Measurements from ENCODE around the gene FSIP2.

DNA sequence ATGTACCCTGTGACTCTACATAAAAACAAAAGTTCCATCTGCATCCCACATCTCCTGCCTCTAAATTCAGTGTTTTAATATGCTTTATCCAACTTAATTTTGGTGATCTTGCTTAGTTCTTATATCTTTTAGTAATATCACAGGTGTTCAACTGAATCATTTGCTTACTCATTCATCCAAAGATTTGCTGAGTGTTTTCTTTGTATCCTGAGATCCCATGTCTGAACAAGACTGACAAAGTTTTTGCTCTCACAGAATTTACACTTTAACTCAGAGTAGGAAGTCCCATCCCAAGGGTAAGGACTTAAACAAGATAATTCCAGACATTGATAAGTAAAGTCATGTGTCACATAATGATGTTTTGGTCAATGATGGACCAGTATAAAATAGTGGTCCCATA lies 87.0 kb downstream of the FSIP2 start:
- no peak for TF ChIP-seq FOXA1 (IDR thresholded peaks at IDR 0.05)
- no peak for TF ChIP-seq SP1 (IDR thresholded peaks at IDR 0.05)
- TF ChIP-seq ZNF384 (IDR thresholded peaks at IDR 0.05): no peak
- no peak for TF ChIP-seq BHLHE40 (IDR thresholded peaks at IDR 0.05; ENCODE audit: borderline replicate concordance)
- no peak for TF ChIP-seq SUZ12 (IDR thresholded peaks at IDR 0.05)
- no peak for TF ChIP-seq FOXK2 (IDR thresholded peaks at IDR 0.05)
- TF ChIP-seq TARDBP (IDR thresholded peaks at IDR 0.05): no peak

All from HEK293T (cell line).